ENCODE data around the gene ENOPH1.
"Not testable (repeated sequence)": the region's sequence is repeated elsewhere in the genome, so short reads cannot be mapped to it uniquely, and the experiment has no call there.

Gene ENOPH1

DNA sequence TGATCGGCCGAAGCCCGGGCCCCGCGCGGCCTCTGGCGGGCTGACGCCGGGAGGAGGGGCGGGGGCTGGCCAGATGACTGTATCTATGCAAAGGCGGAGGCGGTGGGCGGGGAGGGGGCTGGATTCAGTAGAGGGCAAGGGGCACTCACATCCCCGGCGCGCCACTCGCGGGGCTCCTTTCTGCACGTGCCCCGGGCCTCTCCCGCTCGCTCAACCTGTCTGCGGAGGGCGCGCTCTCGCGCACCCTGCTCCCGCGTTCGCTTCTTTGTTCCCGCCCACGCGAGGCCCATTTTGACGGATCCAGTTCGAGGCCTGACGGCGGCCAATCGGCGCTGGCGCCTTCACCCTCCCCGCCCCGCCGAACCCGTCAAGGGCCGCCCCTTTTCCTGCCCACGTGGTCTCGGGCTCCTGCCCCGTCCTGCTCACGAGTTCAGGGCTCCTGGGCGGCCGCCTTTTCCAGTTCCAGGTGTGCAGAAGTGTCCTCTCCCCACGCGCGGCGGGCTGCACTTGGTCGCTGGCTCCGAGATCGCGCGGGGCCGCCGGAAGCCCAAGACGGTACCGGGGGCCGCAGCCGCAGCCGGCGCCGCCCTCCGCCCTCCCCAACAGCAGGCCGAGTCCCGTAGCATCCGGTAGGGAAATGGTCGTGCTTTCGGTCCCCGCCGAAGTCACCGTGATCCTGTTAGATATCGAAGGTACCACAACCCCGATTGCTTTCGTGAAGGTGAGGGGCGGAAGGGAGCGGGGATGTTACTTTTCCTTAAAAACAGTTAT is at the start of gene ENOPH1, which contains the start of gene HNRNPDL:
Gene ENOPH1 (plus strand): TSS at position 398 of the 771 bp plus-strand sequence. CDS start 240 bp downstream, at position 638.
Gene HNRNPDL (minus strand): TSS at position 270 of the 771 bp plus-strand sequence. CDS start 772 bp downstream, outside the sequence.
- peak; percentile 94 for DNase-seq

DNA sequence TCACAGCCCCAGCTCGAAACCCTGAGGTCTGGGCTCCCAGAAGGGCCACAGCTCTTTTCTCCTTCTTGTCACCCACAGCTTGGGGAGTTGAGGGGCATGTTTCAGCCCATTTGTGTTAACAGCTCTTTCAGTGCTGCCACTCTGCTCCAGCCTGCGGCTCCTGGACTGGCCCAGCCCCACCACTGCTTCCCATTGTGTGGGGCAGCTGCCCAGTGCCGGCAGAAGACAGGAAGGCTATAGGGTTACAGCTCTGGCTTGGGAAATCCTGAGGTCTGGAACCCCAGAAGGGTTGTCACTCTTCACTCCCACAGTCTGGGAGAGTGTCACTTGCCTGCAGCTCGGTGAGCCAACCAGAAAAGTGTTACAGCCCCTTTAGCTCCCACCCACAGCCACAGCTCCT is 49.6 kb upstream of the ENOPH1 start:
- DNase-seq, result no peak

DNA sequence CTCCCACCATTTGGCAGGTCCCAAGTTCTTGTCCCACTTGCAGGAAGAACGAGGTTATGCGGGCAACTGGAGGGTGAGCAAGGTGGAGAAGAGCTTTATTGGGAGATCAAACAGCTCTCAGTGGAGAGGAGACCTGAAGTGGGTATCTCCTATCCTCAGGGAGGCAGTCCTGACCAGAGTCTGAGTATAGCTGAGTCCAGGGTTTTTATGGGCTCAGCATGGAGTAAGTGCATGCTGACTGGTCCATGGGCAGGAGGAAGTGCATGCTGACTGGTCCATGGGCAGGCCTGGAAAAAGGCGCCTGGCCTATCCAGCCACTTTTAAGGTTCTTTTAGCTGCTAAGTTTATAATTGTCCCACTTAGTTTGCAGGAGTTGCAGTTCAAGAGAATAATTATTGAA is 49.2 kb upstream of the ENOPH1 start:
- no peak for DNase-seq

DNA sequence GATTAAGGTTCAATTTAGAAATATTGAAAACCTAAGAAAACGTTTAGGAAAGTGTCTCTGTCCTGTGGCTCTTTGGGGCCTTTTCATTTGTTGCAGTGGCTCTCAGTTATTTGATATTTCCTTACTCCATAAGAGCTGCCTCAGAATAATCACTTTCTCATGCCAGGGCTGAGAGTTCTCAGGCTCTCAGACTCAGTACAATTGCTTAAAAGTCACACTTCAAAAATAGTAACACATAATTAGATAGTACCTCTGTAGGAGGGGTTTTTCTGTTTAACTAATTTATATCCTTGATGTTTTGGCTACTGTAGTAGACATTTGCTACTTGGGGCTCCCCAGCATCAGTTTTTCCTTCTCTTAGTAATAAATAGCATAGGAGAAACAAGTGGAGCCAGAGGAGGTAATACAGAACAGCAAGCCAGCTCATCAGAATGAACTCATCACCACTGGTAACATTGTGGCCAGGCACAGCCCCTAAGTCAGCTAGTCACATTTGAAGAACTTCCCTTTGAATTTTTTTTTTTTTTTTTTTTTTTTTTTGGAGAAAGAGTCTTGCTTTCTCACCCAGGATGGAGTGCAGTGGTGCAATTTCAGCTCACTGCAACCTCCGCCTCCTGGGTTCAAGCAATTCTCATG is 48.6 kb upstream of the ENOPH1 start:
- no peak for DNase-seq

DNA sequence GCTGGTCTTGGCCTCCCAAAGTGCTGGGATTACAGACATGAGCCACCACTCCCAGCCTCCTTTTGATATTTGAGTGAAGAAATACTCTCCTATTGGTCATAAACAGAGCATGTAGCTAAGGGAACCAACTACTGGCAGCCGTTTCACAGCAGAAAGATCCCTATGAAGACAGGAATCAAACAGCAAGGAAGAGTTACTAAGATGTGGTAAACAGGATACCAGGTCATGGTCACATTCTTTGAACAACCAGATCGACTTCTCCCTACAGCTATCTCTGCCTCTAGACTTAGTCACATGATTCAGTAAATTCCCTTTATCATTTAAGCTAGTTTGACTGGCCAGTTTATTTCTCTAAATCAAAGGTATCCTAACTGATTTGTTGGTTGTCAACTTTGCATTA is 47.6 kb upstream of the ENOPH1 start:
- no peak for DNase-seq

DNA sequence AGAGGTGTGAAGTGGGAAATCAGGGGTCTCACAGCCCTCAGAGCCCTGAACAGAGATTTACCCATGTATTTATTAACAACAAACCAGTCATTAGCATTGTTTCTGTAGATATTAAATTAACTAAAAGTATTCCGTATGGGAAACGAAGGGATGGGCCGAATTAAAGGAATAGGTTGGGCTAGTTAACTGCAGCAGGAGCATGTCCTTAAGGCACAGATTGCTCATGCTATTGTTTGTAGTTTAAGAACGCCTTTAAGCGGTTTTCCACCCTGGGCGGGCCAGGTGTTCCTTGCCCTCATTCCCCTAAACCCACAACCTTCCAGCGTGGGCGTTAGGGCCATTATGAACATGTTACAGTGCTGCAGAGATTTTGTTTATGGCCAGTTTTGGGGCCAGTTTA is 44.1 kb upstream of the ENOPH1 start:
- DNase-seq, result not testable (repeated sequence)

DNA sequence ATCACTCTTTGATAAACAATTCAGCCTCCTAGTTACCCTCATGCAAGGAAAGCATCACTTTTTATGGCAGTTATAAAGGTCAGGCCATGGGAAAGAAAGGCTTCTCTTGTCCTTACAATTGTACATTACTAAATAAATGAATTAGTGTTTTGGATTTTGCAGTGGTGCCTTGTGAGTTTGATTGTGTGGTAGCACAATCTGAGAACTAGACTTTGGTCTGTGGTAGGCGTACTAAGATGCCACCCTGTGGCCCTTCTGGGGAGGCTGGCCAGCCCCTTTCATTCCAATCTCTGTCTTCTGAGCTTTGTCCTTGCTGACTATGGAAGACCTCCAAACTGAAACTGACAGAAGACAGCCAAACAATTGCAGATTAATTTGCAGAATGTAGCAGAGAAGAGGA is 42.0 kb upstream of the ENOPH1 start:
- no peak for DNase-seq

DNA sequence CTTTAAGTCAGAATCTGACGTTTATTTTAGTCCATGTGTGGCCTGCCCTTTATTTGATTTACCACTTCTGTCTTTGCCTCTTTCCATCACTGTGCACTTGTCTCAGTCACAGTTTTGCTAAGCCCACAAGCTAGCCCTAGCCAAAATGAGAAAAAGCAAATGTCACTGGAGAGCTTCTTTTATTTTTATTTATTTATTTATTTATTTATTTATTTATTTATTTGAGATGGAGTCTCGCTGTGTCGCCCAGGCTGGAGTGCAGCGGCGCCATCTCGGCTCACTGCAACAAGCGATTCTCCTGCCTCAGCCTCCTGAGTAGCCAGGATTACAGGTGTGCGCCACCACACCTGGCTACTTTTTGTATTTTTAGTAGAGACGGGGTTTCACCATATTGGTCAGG is 40.3 kb upstream of the ENOPH1 start:
- not testable (repeated sequence) for DNase-seq

DNA sequence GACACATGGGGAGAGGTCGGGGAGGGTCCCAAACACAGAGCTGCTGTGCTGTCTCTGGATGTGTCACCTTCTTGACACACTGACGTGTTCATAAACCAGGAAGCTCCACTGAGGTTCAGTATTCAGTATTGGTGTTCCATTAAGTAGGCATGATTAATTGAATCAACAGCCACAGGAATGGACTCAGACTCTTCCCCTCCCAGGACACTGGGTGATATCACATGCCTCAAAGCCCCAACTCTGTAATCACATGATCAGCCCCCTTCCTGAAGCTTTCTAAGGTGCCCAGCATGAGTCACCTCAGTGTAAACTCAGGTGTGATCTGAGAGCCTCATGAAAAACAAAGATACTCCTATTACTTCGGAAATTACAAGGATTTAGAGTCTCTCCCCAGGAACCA is 35.5 kb upstream of the ENOPH1 start:
- no peak for DNase-seq

DNA sequence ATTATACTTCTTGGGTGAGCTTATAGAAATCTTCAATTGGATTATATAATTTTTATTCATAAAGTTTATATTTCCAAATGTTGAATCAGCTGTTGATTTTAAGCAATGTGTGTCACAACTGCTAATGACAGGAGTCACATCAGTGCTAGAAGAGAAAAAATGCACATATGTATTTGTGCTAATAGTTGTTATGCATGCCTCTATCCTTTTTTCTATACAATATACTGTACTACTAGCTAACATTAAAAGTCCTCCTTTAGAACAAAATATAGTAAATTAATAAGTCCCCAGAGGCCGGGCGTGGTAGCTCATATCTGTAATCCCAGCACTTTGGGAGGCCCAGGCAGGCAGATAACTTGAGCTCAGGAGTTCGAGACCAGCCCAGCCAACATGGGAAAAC is 32.9 kb upstream of the ENOPH1 start:
- DNase-seq, result no peak

DNA sequence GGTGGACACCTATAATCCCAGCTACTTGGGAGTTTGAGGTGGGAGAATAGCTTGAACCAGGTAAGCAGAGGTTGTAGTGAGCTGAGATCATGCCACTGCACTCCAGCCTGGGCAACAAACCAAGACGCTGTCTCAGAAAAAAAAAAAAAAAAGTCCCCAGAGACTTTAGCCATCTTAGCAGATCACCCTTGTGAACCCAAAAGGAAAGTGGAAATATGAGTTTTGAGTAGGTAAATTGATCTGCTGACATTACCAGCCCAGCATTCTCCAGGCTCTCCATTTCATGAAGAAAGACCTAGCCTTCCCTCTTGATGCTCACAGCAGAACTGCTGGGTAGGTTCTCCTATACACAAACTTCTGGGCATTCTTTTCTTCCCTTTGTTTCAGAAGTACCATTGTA is 32.1 kb upstream of the ENOPH1 start:
- no peak for DNase-seq

DNA sequence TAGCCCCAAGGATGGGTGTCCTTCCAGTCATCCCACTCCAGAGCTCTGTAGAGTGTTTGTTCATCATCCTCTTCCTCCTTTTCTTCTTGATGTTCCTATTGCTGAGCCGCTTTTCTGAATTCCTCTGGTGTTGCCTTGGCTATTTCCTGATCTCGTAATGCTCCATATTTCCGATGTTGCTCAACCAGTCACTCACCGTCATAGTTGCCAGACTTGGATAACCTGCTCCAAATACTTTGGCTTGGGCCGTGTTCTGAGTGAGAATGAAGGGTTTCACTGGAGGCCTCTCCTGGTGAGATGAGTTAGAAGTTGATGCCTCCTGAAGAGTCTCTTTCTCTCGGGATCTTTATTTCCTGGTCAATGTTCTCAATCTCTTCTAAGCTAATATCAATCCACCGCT is 28.8 kb upstream of the ENOPH1 start:
- DNase-seq, result no peak

DNA sequence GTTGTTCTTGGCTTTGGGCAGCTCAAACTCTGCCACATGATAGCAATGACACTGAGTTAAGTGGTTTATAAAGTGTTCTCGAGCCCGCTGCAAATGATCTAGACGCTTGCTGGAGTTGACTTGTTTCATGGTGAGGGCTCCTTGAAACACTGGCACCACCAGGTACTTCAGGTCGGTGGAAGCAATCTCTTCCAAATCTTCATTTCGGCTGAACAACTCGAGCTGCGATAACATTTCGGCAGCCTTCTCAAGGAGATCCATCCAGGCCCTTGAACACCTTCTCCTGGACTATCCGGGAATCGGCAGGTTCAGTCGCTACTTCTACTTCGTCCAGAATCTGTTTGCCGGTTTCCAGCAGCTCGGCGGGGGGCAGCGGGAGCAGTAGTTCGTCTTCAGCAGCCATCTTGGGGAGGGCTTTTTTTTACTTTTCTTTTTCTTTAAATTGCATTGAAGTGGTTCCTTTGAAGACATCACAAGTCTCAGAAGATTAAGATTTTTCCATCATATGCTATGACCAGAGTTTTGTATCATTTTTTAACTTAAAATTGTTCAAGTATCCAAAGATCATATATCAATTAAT is 28.1 kb upstream of the ENOPH1 start:
- DNase-seq, result no peak

DNA sequence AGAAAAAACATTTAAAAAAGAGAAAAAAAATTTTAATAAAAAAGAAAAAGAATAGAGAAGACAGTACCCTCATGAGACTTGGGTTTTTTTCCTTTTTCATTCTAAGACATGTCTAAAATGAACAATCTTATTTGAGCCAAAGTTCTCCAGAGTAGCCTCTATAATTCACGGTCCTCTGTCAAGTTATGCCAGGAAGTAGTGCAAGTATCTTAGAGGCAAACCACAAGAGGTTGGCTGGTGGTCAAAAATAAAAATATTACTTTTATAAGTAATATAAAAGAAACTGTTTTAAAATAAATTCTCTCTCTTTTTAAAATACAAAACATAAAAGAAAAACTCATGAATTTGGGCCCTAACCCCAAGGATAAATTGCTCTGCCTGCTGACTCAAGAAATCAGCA is 26.7 kb upstream of the ENOPH1 start:
- DNase-seq, result no peak

DNA sequence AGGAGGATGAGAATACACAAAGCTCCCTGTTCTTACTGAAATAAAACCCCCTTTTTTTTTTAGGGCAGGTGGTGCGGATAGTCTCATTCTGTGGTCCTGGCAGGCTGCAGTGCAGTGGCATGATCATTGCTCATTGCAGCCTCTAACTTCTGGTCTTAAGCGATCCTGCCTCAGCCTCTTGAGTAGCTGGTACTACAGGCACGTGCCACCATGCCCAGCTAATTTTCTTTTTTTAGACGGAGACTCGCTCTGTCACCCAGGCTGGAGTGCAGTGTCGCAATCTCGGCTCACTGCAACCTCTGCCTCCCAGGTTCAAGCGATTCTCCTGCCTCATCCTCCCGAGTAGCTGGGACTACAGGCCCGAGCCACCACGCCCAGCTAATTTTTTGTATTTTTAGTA is 15.3 kb upstream of the ENOPH1 start:
- not testable (repeated sequence) for DNase-seq

DNA sequence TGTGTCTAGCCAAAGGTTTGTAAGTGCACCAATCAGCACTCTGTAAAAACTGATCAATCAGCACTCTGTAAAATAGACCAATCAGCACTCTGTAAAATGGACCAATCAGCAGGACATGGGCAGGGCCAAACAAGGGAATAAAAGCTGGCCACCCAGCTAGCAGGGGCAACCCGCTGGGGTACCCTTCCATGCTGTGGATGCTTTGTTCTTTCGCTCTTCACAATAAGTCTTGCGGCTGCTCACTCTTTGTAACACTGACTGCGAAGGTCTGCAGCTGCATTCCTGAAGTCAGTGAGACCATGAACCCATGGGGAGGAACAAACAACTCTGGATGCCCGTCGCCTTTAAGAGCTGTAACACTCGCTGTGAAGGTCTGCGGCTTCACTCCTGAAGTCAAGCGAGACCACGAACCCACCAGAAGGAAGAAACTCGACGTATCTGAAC is 14.4 kb upstream of the ENOPH1 start:
- DNase-seq, result no peak

DNA sequence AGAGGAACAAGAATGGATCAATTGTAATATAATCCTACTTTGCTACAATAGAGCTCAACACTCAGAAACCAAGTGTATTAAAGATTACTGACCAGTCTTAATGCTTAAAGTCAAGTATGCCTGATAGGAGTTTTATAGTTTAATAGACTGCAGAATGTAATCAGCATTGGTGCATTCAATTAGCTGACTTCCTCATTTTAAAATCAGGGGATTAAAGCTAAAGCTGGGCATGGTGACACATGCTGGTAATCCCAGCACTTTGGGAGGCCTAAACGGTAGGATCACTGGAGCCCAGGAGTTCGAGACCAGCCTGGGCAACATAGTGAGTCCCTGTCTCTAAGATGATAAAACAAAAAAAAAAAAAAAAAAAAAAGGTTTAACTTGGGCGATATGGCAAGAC is 10.9 kb upstream of the ENOPH1 start:
- DNase-seq, result no peak

DNA sequence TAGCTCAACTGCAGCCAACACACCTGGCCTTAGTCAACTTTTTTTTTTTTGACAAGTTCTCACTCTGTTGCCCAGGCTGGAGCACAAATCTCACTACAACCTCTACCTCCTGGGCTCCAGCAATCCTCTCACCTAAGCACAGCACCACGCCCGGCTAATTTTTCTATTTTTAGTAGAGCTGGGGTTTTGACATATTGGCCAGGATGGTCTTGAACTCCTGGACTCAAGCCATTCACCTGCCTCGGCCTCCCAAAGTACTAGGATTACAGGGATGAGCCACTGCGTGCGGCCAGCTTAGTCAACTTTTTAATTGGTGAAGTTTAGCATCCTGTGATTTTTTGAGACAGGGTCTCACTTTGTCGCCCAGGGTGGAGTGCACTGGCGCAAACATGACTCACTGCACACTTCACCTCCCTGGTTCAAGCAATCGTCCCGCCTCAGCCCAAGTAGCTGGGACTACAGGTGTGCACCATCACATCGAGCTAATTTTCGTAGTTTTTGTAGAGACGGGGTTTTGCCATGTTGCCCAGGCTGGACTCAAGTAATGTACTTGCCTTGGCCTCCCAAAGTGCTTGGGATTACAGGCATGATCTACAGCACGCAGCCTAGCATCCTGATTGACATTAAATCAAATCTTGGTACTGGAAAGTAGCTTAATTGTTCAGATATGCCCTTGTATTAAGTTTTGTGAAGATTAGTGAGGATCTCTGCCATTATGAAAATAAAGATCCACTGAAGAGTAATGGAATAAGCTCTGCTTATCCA is 8.4 kb upstream of the ENOPH1 start:
- DNase-seq, result no peak

DNA sequence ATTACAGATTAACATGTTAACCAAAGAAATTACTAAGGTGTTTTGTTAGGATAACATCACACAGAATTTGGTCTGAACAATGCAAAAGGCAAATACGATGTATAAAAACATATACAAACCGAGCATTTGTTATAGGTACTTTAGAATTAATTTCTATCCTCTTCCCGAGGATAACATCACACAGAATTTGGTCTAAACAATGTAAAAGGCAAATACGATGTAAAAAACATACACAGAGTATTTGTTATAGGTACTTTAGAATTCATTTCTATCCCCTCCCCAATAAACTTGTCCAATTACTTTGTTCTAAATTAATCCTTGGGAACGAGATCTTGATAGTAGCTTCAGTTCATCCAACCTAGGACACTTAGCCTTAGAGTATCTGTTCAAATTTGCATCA is 7.8 kb upstream of the ENOPH1 start:
- DNase-seq, result no peak

DNA sequence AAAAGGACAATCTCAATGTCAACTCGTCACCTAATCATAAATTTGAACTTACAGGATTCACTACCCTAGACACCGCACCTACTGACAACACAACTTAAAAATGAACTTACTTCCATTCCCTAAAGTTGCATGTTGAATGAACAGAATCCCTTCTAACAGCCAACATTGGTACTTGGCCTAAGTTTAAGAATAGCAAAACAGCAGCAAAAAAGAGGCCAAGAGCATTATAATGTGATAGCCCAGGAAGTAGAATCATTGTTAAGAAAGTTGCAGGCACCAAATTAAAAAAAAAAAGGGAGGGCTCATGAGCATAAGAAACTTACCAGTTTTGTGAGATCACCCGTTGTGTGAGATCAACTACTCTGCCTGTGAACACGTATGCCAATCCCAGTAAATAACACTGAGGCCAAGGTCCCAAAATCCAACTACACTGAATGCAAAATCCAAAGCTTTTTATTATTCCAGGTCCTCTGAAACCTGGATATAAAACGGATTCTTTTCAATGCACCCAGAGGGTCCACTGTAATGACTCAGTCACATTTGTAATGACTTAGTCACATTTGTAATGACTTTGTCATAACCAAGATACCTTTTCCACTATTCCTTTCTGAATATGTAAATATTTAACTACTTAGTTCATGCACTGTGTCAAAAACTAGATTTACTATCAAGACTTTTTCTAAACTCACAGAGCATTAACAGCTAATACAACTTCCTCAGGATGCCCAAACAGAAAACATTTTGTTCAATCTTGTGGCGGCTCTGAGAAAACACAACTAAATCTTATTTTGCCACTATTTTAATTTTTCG is 6.9 kb upstream of the ENOPH1 start:
- no peak for DNase-seq

DNA sequence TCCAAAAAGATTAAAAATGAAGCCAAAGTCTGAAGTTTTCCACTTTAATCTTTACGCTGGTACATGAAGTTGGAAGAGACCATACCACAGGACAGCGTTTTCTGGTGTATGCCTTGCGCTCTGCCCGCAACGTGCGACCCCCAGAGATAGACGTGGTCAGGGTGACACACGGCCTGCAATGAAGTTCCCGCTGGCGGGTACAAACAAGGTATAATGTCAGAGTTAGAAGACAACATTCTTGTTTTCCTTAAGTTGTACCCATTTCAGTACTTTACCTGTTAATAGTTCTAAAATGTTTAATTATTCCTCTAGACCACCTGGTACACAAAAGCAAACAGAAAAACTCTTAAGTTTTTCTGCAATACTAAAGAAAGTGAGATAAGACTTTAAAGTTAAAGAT is 4.9 kb upstream of the ENOPH1 start:
- DNase-seq, result no peak

DNA sequence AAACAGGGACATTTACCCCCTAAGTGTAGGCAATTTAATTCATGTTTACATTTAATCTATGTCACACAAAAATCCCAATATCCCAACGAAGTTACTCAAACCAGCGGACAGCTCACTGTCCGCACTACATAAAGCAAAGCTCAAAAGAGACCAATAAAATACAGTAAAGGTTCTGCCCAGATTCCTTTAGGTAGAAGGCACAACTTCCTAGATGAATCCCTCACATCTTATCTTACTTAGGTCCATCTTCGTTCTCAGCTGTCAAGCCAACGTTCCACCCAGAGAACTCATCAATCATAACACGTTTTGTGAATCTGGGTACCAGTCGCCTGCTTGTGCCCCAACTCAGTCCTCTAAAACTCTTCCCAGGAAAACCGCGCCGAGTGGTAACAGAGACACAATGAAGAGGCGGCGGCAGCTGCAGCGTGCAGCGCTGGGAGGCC is 1.8 kb upstream of the ENOPH1 start:
- no peak for DNase-seq

Measured in NCI-H446 treated with DMSO at 0.1 percent for 48 hours (cell line).